WTC11 (cell line): ENCODE results near the gene EXOC1. TPM values are rescaled to one million over a fixed set of nuclear protein-coding genes. Genes with fewer than 3 reads are reported as not detected.

ENCODE experiments used
- ATAC-seq: fragments of 200-7000 bp; cut with Tn5 transposase; 2 replicates; pipeline ENCODE4 v1.10.0; 2021; ENCODE audit warnings: mild to moderate bottlenecking, moderate library complexity
- CTCF ChIA-PET: fragments of 300-600 bp; sonication (Branson Sonifier 250); formaldehyde crosslinking; loops from one replicate; lab custom pipeline; 2021; ENCODE audit warnings: antibody characterized with exemption; lab: Charles Lee
- POLR2A ChIA-PET: fragments of 350-600 bp; sonication (Branson Sonifier 250); formaldehyde crosslinking; loops from one replicate; lab custom pipeline; 2021; ENCODE audit warnings: antibody characterized with exemption; lab: Charles Lee
- DNase-seq: peaks from one replicate; pipeline ENCODE4 v3.0.0; 2021; ENCODE audit warnings: low spot score
- H3K27ac Mint-ChIP-seq: 2 replicates; pipeline ENCODE4 v1.8.0; 2021; ENCODE audit warnings: mixed read lengths
- H3K27me3 Mint-ChIP-seq: 2 replicates; pipeline ENCODE4 v1.8.0; 2021; ENCODE audit warnings: low read depth, mild to moderate bottlenecking, moderate library complexity, mixed read lengths
- H3K36me3 Mint-ChIP-seq: 2 replicates; pipeline ENCODE4 v1.8.0; 2021; ENCODE audit warnings: mixed read lengths
- H3K4me1 Mint-ChIP-seq: 2 replicates; pipeline ENCODE4 v1.8.0; 2022; ENCODE audit warnings: mixed read lengths
- H3K4me3 Mint-ChIP-seq: 2 replicates; pipeline ENCODE4 v1.8.0; 2021; ENCODE audit warnings: mild to moderate bottlenecking, moderate library complexity, mixed read lengths
- H3K9me3 Mint-ChIP-seq: 2 replicates; pipeline ENCODE4 v1.8.0; 2021; ENCODE audit warnings: mixed read lengths
- ATF1 ChIP-seq: sonication (generic); formaldehyde crosslinking; IDR thresholded peaks from 2 replicates; pipeline ENCODE4 v1.8.1; 2023; ENCODE audit warnings: mild to moderate bottlenecking, moderate library complexity, missing genetic modification reagents
- CBFB ChIP-seq: sonication (generic); formaldehyde crosslinking; IDR thresholded peaks from 2 replicates; pipeline ENCODE4 v1.8.1; 2022; ENCODE audit warnings: mild to moderate bottlenecking, low read depth, missing genetic modification reagents
- CREB1 ChIP-seq: sonication (generic); formaldehyde crosslinking; IDR thresholded peaks from 2 replicates; pipeline ENCODE4 v1.8.0; 2023; ENCODE audit warnings: mild to moderate bottlenecking, missing genetic modification reagents
- ELF4 ChIP-seq: sonication (generic); formaldehyde crosslinking; IDR thresholded peaks from 2 replicates; pipeline ENCODE4 v1.8.1; 2022; ENCODE audit warnings: low read depth, mild to moderate bottlenecking, moderate library complexity, missing genetic modification reagents
- ESRRA ChIP-seq: sonication (generic); formaldehyde crosslinking; IDR thresholded peaks from 2 replicates; pipeline ENCODE4 v1.8.1; 2022; ENCODE audit warnings: mild to moderate bottlenecking, missing genetic modification reagents, borderline replicate concordance
- GTF2I ChIP-seq: fragments of 250-450 bp; sonication (Bioruptor Pico); conservative IDR thresholded peaks from 2 replicates; pipeline ENCODE4 v1.4.0; 2021; ENCODE audit warnings: mild to moderate bottlenecking
- IRF1 ChIP-seq: sonication (generic); formaldehyde crosslinking; IDR thresholded peaks from 2 replicates; pipeline ENCODE4 v1.8.0; 2023; ENCODE audit warnings: missing genetic modification reagents
- IRF2 ChIP-seq: sonication (generic); formaldehyde crosslinking; IDR thresholded peaks from 2 replicates; pipeline ENCODE4 v1.8.0; 2022; ENCODE audit warnings: low read depth, missing genetic modification reagents, borderline replicate concordance
- JAZF1 ChIP-seq: fragments of 250-450 bp; sonication (Bioruptor Pico); IDR thresholded peaks from 2 replicates; pipeline ENCODE4 v1.9.0; 2021; ENCODE audit warnings: moderate library complexity, mild to moderate bottlenecking, inconsistent platforms
- MXD4 ChIP-seq: fragments of 250-450 bp; sonication (Bioruptor Pico); IDR thresholded peaks from 2 replicates; pipeline ENCODE4 v1.8.0; 2021; ENCODE audit warnings: mild to moderate bottlenecking, moderate library complexity, borderline replicate concordance
- NR1H2 ChIP-seq: sonication (generic); formaldehyde crosslinking; IDR thresholded peaks from 2 replicates; pipeline ENCODE4 v1.9.0; 2021; ENCODE audit warnings: mild to moderate bottlenecking, moderate library complexity, missing genetic modification reagents
- RELA ChIP-seq: sonication (generic); formaldehyde crosslinking; IDR thresholded peaks from 2 replicates; pipeline ENCODE4 v1.8.1; 2022; ENCODE audit warnings: missing genetic modification reagents, mild to moderate bottlenecking, borderline replicate concordance
- RORB ChIP-seq: fragments of 250-450 bp; sonication (Bioruptor Pico); IDR thresholded peaks from 2 replicates; pipeline ENCODE4 v1.9.0; 2021; ENCODE audit warnings: mild to moderate bottlenecking
- ZNF219 ChIP-seq: sonication (generic); formaldehyde crosslinking; IDR thresholded peaks from 2 replicates; pipeline ENCODE4 v1.8.0; 2023; ENCODE audit warnings: missing genetic modification reagents, mild to moderate bottlenecking, borderline replicate concordance
- ZNF281 ChIP-seq: sonication (generic); formaldehyde crosslinking; IDR thresholded peaks from 2 replicates; pipeline ENCODE4 v1.8.0; 2023; ENCODE audit warnings: mild to moderate bottlenecking, missing genetic modification reagents
- ZNF317 ChIP-seq: sonication (generic); formaldehyde crosslinking; IDR thresholded peaks from 2 replicates; pipeline ENCODE4 v1.8.1; 2023; ENCODE audit warnings: low read depth, mild to moderate bottlenecking, moderate library complexity, missing genetic modification reagents, borderline replicate concordance
- ZNF416 ChIP-seq: fragments of 250-450 bp; sonication (Bioruptor Pico); IDR thresholded peaks from 2 replicates; pipeline ENCODE4 v1.9.0; 2021; ENCODE audit warnings: mild to moderate bottlenecking, inconsistent platforms
- total RNA-seq: library from RNA; stranded (reverse); gene quantifications from 3 replicates; pipeline ENCODE4 v1.2.3, GENCODE V29; 2021
- TF ChIP-seq, protein P1 (sequence below): sonication (generic); formaldehyde crosslinking; IDR thresholded peaks from 2 replicates; pipeline ENCODE4 v1.8.1; 2022; ENCODE audit warnings: low read depth, mild to moderate bottlenecking, moderate library complexity, missing genetic modification reagents, borderline replicate concordance
- TF ChIP-seq, protein P2 (sequence below): fragments of 250-450 bp; sonication (Bioruptor Pico); IDR thresholded peaks from 2 replicates; pipeline ENCODE4 v2.1.2; 2022; ENCODE audit warnings: mild to moderate bottlenecking, moderate library complexity
- TF ChIP-seq, protein P3 (sequence below): fragments of 250-450 bp; sonication (Bioruptor Pico); IDR thresholded peaks from 2 replicates; pipeline ENCODE4 v1.9.0; 2021; ENCODE audit warnings: mild to moderate bottlenecking, borderline replicate concordance

EXOC1 gene
- total RNA-seq, 1 experiment from 2014 or later, result 19.0 TPM

DNA sequence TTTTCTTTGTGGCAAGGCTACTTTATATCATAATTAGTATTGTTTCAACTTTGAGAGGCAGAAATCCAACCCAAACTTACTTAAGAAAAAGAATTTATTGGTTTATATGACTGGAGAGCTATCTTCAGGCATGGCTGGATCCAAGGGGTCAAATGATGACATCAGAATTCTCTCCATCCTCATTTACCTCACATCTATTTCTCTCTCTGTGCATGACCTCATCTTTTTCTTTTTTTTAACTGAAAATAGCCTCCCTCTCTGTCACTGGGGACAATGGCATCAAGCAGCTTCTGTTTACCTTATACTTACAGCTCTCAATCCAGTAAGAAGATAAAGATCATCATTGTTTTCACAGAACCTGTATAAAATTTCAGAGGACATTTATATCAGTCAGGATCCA is 45.9 kb upstream of the EXOC1 start:
- Mint-ChIP-seq H3K4me1 (no peaks in the 10 kb centered on the region), H3K9me3 (no peaks in the 10 kb centered on the region; the same call in 1 of the 2 replicates), H3K27me3 (no peaks in the 10 kb centered on the region; the same call in 1 of the 2 replicates), H3K4me3 (no peak overlapping the region), H3K36me3 (no peaks in the 10 kb centered on the region), H3K27ac (no peak overlapping the region)
- ATAC-seq (no peak), DNase-seq (no peak)
- TF ChIP-seq ZNF317 (CRISPR knock-in tag) (no peak), GTF2I (CRISPR knock-in tag) (no peak), ZNF416 (CRISPR knock-in tag) (no peak), IRF1 (no peak), IRF2 (no peak), ELF4 (CRISPR knock-in tag) (no peak), ESRRA (CRISPR knock-in tag) (no peak), CBFB (CRISPR knock-in tag) (no peak), ATF1 (CRISPR knock-in tag) (no peak), ZNF281 (no peak), NR1H2 (no peak), JAZF1 (CRISPR knock-in tag) (no peak), CREB1 (CRISPR knock-in tag) (no peak), RELA (no peak), MXD4 (CRISPR knock-in tag) (no peak), ZNF219 (no peak), RORB (CRISPR knock-in tag) (no peak)
- TF ChIP-seq, protein P1, sequence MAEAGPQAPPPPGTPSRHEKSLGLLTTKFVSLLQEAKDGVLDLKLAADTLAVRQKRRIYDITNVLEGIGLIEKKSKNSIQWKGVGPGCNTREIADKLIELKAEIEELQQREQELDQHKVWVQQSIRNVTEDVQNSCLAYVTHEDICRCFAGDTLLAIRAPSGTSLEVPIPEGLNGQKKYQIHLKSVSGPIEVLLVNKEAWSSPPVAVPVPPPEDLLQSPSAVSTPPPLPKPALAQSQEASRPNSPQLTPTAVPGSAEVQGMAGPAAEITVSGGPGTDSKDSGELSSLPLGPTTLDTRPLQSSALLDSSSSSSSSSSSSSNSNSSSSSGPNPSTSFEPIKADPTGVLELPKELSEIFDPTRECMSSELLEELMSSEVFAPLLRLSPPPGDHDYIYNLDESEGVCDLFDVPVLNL (CRISPR knock-in tag), result no peak
- TF ChIP-seq, protein P2, sequence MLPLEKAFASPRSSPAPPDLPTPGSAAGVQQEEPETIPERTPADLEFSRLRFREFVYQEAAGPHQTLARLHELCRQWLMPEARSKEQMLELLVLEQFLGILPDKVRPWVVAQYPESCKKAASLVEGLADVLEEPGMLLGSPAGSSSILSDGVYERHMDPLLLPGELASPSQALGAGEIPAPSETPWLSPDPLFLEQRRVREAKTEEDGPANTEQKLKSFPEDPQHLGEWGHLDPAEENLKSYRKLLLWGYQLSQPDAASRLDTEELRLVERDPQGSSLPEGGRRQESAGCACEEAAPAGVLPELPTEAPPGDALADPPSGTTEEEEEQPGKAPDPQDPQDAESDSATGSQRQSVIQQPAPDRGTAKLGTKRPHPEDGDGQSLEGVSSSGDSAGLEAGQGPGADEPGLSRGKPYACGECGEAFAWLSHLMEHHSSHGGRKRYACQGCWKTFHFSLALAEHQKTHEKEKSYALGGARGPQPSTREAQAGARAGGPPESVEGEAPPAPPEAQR (CRISPR knock-in tag), result no peak
- TF ChIP-seq, protein P3, sequence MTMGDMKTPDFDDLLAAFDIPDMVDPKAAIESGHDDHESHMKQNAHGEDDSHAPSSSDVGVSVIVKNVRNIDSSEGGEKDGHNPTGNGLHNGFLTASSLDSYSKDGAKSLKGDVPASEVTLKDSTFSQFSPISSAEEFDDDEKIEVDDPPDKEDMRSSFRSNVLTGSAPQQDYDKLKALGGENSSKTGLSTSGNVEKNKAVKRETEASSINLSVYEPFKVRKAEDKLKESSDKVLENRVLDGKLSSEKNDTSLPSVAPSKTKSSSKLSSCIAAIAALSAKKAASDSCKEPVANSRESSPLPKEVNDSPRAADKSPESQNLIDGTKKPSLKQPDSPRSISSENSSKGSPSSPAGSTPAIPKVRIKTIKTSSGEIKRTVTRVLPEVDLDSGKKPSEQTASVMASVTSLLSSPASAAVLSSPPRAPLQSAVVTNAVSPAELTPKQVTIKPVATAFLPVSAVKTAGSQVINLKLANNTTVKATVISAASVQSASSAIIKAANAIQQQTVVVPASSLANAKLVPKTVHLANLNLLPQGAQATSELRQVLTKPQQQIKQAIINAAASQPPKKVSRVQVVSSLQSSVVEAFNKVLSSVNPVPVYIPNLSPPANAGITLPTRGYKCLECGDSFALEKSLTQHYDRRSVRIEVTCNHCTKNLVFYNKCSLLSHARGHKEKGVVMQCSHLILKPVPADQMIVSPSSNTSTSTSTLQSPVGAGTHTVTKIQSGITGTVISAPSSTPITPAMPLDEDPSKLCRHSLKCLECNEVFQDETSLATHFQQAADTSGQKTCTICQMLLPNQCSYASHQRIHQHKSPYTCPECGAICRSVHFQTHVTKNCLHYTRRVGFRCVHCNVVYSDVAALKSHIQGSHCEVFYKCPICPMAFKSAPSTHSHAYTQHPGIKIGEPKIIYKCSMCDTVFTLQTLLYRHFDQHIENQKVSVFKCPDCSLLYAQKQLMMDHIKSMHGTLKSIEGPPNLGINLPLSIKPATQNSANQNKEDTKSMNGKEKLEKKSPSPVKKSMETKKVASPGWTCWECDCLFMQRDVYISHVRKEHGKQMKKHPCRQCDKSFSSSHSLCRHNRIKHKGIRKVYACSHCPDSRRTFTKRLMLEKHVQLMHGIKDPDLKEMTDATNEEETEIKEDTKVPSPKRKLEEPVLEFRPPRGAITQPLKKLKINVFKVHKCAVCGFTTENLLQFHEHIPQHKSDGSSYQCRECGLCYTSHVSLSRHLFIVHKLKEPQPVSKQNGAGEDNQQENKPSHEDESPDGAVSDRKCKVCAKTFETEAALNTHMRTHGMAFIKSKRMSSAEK (CRISPR knock-in tag), result no peak
- ChIA-PET POLR2A (no interaction called here), CTCF (no interaction called here)
